ENCODE measurements around the gene CDKN3.

DNA sequence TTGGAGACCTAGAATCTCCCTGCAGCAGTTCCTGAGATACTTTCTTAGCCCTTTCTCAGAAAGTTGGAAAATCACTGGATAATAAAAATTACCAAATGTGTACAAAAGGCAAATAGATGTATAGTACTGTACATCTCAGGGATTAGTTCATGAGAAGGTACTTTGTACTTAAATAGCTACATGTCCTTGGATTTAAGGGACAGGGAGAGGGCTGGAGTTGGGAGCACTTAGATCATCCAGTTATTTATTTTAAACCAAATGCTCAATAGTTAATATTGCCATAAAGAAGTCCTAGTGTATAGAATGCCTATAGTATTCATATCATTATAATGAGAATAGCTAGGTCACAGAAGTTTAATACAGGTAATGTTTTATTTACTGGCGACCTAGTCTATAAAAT lies 13.4 kb downstream of the CDKN3 start:
- TF ChIP-seq, protein P1, sequence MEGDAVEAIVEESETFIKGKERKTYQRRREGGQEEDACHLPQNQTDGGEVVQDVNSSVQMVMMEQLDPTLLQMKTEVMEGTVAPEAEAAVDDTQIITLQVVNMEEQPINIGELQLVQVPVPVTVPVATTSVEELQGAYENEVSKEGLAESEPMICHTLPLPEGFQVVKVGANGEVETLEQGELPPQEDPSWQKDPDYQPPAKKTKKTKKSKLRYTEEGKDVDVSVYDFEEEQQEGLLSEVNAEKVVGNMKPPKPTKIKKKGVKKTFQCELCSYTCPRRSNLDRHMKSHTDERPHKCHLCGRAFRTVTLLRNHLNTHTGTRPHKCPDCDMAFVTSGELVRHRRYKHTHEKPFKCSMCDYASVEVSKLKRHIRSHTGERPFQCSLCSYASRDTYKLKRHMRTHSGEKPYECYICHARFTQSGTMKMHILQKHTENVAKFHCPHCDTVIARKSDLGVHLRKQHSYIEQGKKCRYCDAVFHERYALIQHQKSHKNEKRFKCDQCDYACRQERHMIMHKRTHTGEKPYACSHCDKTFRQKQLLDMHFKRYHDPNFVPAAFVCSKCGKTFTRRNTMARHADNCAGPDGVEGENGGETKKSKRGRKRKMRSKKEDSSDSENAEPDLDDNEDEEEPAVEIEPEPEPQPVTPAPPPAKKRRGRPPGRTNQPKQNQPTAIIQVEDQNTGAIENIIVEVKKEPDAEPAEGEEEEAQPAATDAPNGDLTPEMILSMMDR (IDR thresholded peaks at IDR 0.05), result no peak
- TF ChIP-seq POLR2A (IDR thresholded peaks at IDR 0.05), result no peak

Data from vagina (tissue), 2 donors.